Measurements from ENCODE around the gene CMIP.

CMIP gene

DNA sequence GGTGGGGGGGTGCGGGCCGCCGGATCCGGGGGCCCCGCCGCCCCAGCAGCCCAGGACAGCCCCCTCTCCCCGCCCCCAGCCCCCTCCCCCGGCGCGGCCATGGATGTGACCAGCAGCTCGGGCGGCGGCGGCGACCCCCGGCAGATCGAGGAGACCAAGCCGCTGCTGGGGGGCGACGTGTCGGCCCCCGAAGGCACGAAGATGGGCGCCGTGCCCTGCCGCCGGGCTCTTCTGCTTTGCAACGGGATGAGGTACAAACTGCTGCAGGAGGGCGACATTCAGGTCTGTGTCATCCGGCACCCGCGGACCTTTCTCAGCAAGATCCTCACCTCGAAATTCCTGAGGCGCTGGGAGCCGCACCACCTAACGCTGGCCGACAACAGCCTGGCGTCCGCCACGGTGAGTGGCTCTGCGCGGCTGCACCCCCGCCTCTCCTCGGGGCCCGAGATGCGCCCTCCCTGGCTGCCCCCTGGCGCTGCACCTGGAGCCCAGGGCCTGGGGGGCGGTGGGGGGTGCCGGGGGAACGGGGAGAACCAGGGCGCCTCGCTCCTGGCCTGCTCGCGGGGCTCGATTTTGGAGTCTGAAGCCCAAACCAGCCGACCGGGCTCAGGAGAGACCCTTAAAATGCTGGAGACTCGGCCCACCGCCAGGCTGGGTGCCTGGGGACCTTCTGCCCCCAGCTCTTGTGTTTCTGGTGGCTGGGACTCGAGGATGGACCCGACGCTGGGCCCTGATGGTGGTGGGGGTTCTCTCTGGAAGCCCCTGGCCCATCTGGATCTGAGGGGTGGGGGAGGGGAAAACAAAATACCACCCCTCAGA is 744 bp downstream of the CMIP start:
- WGBS, result under 1% methylated on average over 50 of the region's 62 CpGs
- H3K27ac ChIP-seq (ENCODE audit: low read length, poor library complexity, severe bottlenecking), result peak overlapping the region; percentile 35

DNA sequence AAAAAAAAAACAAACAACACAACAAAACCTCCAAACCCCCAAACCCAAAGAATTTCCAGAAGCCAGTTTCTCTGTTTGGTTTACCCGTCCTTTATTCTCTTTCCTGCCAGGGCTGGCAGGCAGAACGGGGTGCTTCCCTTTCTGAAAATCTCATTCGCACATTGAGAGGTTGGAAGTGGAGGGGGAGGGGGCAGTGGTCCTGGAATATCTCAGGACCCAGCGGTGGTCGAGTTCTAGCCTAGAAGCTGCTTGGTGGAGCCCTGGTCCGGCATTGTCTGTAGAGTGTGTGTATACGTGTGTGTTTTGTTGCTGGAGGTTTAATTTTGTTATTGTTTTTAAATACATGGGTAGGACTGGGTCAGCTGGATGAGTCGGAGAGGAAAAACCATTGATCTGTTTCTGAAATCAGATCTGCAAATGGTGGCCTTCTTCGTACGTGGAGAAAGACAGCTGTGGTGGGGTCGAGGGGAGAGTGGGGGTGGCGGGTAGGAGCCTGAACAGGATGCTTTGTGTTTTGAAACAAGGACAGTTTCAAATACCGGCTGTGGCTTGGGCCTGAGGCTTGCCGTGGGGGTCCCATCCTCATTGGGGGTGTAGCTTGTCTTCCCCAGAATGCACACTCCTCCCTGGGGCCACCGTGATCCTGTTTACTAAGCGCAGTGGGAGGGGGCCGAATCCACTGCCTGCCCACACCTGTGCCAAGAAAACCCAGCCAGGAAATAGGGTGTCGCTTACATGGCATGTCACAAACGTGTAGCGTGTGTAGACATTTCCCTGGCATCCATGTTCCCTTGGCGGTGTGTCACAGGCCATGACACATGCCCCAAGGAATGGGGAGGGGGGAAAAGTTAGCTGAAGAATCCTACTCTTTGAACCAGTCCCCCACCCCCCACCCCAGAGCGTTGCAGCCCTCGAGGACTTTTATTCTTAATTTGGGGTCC is 1.6 kb downstream of the CMIP start:
- peaks cover 21% of the 10 kb centered on the region for H3K79me1 ChIP-seq (replicated peaks; ENCODE audit: low read length, poor library complexity, severe bottlenecking)
- no peak overlapping the region for H3K27ac ChIP-seq (ENCODE audit: low read length, poor library complexity, severe bottlenecking)
- WGBS, result 5% methylated on average over 22 of the region's 23 CpGs
- H3K4me2 ChIP-seq (ENCODE audit: low read length, poor library complexity, severe bottlenecking), result peak overlapping the region; percentile 97
- peaks cover 0 to 3% of the 10 kb centered on the region in 2 experiments for H3K36me3 ChIP-seq (ENCODE audit: control insufficient read depth in 1 of 2, insufficient read depth in 2 of 2, low read depth in 1 of 2, low read length in 2 of 2)
- no peak overlapping the region for H2BK5ac ChIP-seq (ENCODE audit: low read depth, low read length, poor library complexity, severe bottlenecking)
- peak overlapping the region; percentile 59 for H4K8ac ChIP-seq (ENCODE audit: low read length)
- H2AFZ ChIP-seq (ENCODE audit: low read depth, low read length), result no peak overlapping the region
- H4K91ac ChIP-seq (ENCODE audit: low read length), result peak overlapping the region; percentile 59
- no peak overlapping the region for H2BK15ac ChIP-seq (ENCODE audit: low read depth, poor library complexity, severe bottlenecking)
- H2BK120ac ChIP-seq (ENCODE audit: low read depth, low read length), result peak overlapping the region; percentile 2
- H2BK12ac ChIP-seq (ENCODE audit: low read length in 2 of 2), result no peak overlapping the region
- peak overlapping the region; percentile 33 for H2AK5ac ChIP-seq (ENCODE audit: low read length, severe bottlenecking)
- DNase-seq, result peak; percentile 52
- H3K9ac ChIP-seq (ENCODE audit: low read length), result peak overlapping the region; percentile 95
- H3K9me3 ChIP-seq (ENCODE audit: control insufficient read depth, low read length), result no peaks in the 10 kb centered on the region
- peaks cover 30% of the 10 kb centered on the region for H3K4me1 ChIP-seq (ENCODE audit: control insufficient read depth, insufficient read depth, low read depth, low read length)
- H3K23ac ChIP-seq (ENCODE audit: low read length in 2 of 2), result no peak overlapping the region
- no peak overlapping the region for H3K14ac ChIP-seq (ENCODE audit: low read length in 2 of 2)
- peak overlapping the region in 1 of 2 experiments; percentile 83 for H3K4ac ChIP-seq (ENCODE audit: low read depth in 1 of 2, low read length in 2 of 2)
- peak overlapping the region; percentile 57 to 91 for H3K4me3 ChIP-seq (ENCODE audit: insufficient read depth in 1 of 2, low read depth in 1 of 2, low read length in 2 of 2)
- H3K18ac ChIP-seq (ENCODE audit: low read depth in 1 of 2, low read length in 2 of 2), result peak overlapping the region; percentile 63 to 70
- peaks cover 16 to 22% of the 10 kb centered on the region in 2 experiments for H3K27me3 ChIP-seq (ENCODE audit: control insufficient read depth in 1 of 2, insufficient read depth in 1 of 2, low read length in 2 of 2)

More for the DNA sequence above, 744 bp downstream of the CMIP start:
- peak; percentile 34 for DNase-seq
- Histone ChIP-seq H3K14ac (ENCODE audit: low read length in 2 of 2) (peak overlapping the region; percentile 59 to 95), H2BK12ac (ENCODE audit: low read length in 2 of 2) (peak overlapping the region in 1 of 2 experiments; percentile 68), H2BK120ac (ENCODE audit: low read depth, low read length) (peak overlapping the region; percentile 52), H3K18ac (ENCODE audit: low read depth in 1 of 2, low read length in 2 of 2) (peak overlapping the region; percentile 87 to 88), H3K36me3 (ENCODE audit: control insufficient read depth in 1 of 2, insufficient read depth in 2 of 2, low read depth in 1 of 2, low read length in 2 of 2) (peaks cover 0 to 3% of the 10 kb centered on the region in 2 experiments), H3K4ac (ENCODE audit: low read depth in 1 of 2, low read length in 2 of 2) (peak overlapping the region in 1 of 2 experiments; percentile 83), H3K79me1 (replicated peaks; ENCODE audit: low read length, poor library complexity, severe bottlenecking) (peaks cover 18% of the 10 kb centered on the region), H3K23ac (ENCODE audit: low read length in 2 of 2) (peak overlapping the region in 1 of 2 experiments; percentile 87), H4K8ac (ENCODE audit: low read length) (peak overlapping the region; percentile 77), H4K91ac (ENCODE audit: low read length) (peak overlapping the region; percentile 74), H3K27me3 (ENCODE audit: control insufficient read depth in 1 of 2, insufficient read depth in 1 of 2, low read length in 2 of 2) (peaks cover 24 to 26% of the 10 kb centered on the region in 2 experiments), H2AFZ (ENCODE audit: low read depth, low read length) (peak overlapping the region; percentile 30), H3K4me1 (ENCODE audit: control insufficient read depth, insufficient read depth, low read depth, low read length) (peaks cover 30% of the 10 kb centered on the region), H3K4me2 (ENCODE audit: low read length, poor library complexity, severe bottlenecking) (peak overlapping the region; percentile 97), H3K9me3 (ENCODE audit: control insufficient read depth, low read length) (no peaks in the 10 kb centered on the region), H2BK15ac (ENCODE audit: low read depth, poor library complexity, severe bottlenecking) (peak overlapping the region; percentile 92), H2BK5ac (ENCODE audit: low read depth, low read length, poor library complexity, severe bottlenecking) (peak overlapping the region; percentile 53), H3K9ac (ENCODE audit: low read length) (peak overlapping the region; percentile 95), H2AK5ac (ENCODE audit: low read length, severe bottlenecking) (peak overlapping the region; percentile 77), H3K4me3 (ENCODE audit: insufficient read depth in 1 of 2, low read depth in 1 of 2, low read length in 2 of 2) (peak overlapping the region; percentile 79 to 91)

DNA sequence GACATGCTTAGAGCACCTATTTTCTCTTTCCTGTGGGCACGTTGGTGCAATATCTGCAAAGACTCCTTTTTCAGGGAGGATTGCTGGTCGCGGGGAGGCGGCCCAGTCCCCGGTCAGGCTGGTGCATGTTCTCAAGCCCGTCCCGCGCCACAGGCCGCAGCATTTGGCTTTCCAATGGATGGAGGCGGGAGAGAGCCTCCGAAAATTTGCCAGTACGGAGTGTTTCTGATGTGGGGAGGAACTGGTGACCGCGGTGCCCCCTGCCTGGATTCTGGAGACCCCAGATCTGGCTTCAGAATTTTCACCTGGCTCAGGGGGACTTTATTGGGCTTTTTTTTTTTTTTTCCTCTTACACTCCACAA is 2.3 kb downstream of the CMIP start:
- peaks cover 26% of the 10 kb centered on the region for H3K79me1 ChIP-seq (replicated peaks; ENCODE audit: low read length, poor library complexity, severe bottlenecking)
- H3K27me3 ChIP-seq (ENCODE audit: control insufficient read depth in 1 of 2, insufficient read depth in 1 of 2, low read length in 2 of 2), result peaks cover 9 to 16% of the 10 kb centered on the region in 2 experiments
- no peak overlapping the region for H4K91ac ChIP-seq (ENCODE audit: low read length)
- H2BK12ac ChIP-seq (ENCODE audit: low read length in 2 of 2), result no peak overlapping the region
- no peak overlapping the region for H2AFZ ChIP-seq (ENCODE audit: low read depth, low read length)
- H2BK15ac ChIP-seq (ENCODE audit: low read depth, poor library complexity, severe bottlenecking), result no peak overlapping the region
- no peak overlapping the region for H3K4ac ChIP-seq (ENCODE audit: low read depth in 1 of 2, low read length in 2 of 2)
- peak overlapping the region; percentile 97 for H3K4me2 ChIP-seq (ENCODE audit: low read length, poor library complexity, severe bottlenecking)
- no peak for DNase-seq
- no peak overlapping the region for H3K14ac ChIP-seq (ENCODE audit: low read length in 2 of 2)
- no peak overlapping the region for H3K18ac ChIP-seq (ENCODE audit: low read depth in 1 of 2, low read length in 2 of 2)
- no peak overlapping the region for H2AK5ac ChIP-seq (ENCODE audit: low read length, severe bottlenecking)
- peak overlapping the region in 1 of 2 experiments; percentile 91 for H3K4me3 ChIP-seq (ENCODE audit: insufficient read depth in 1 of 2, low read depth in 1 of 2, low read length in 2 of 2)
- H4K8ac ChIP-seq (ENCODE audit: low read length), result no peak overlapping the region
- no peak overlapping the region for H3K27ac ChIP-seq (ENCODE audit: low read length, poor library complexity, severe bottlenecking)
- WGBS, result 19% methylated on average over 9 of the region's 14 CpGs
- no peak overlapping the region for H2BK120ac ChIP-seq (ENCODE audit: low read depth, low read length)
- no peak overlapping the region for H2BK5ac ChIP-seq (ENCODE audit: low read depth, low read length, poor library complexity, severe bottlenecking)
- peaks cover 0 to 3% of the 10 kb centered on the region in 2 experiments for H3K36me3 ChIP-seq (ENCODE audit: control insufficient read depth in 1 of 2, insufficient read depth in 2 of 2, low read depth in 1 of 2, low read length in 2 of 2)
- peaks cover 33% of the 10 kb centered on the region for H3K4me1 ChIP-seq (ENCODE audit: control insufficient read depth, insufficient read depth, low read depth, low read length)
- H3K9ac ChIP-seq (ENCODE audit: low read length), result peak overlapping the region; percentile 95
- H3K23ac ChIP-seq (ENCODE audit: low read length in 2 of 2), result no peak overlapping the region
- no peaks in the 10 kb centered on the region for H3K9me3 ChIP-seq (ENCODE audit: control insufficient read depth, low read length)
